Astrocyte of the cerebellum (primary cell): Measurements from ENCODE around the gene ARL4A.

Source experiments
- DNase-seq: peaks from one replicate; pipeline ENCODE4 v3.0.0-alpha.2; 2011; ENCODE audit warnings: low read depth
- H3K4me3 ChIP-seq: 2 replicates; pipeline ENCODE4 v1.5.1; 2011; ENCODE audit warnings: mild to moderate bottlenecking, low read depth, low read length, moderate library complexity
- CTCF ChIP-seq: IDR thresholded peaks from 2 replicates; pipeline ENCODE4 v1.5.1; 2012; ENCODE audit warnings: low read length, low read depth, moderate library complexity, mild to moderate bottlenecking; ENCODE audit errors: missing control alignments
- in situ Hi-C: cut with HindIII; loops from 2 replicates; pipeline ENCODE4 v1.10.0; 2017; ENCODE audit warnings: low sequenced_read_pairs

ARL4A gene

DNA sequence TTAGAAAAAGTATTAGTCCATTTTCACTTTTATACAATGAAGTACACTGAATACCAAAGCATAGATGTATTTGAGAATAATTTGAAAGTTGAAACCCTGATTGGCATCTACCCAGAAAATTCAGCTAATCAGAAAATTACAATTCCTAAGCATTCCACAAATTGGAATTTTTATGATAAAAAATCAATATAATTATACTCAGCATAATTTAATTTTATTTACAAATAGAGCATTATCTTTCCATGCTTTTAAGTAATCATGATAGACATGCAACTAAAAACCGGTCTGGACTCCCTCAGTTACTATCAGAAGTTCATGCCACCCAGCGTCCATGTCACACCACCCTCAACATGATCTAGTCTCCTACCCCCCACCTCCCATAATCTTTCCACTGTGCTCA, 50.4 kb downstream of the ARL4A start:
- H3K4me3 ChIP-seq, result no peak overlapping the region
- in situ Hi-C loops, result no loop called here
- no peak for TF ChIP-seq CTCF
- no peak for DNase-seq

GRCh38 chr7:12738665-12739064, 51.2 kb downstream of the ARL4A start:
- in situ Hi-C loops, result no loop called here
- DNase-seq, result no peak
- H3K4me3 ChIP-seq, result no peak overlapping the region
- no peak for TF ChIP-seq CTCF
